ENCODE results near the gene HDHD2. TPM values are rescaled to one million over a fixed set of nuclear protein-coding genes. Genes with fewer than 3 reads are reported as not detected.
A peak's percentile ranks its signal among the peaks of the same experiment; 100 is the strongest.

The HDHD2 gene
- total RNA-seq, 4 donors from 2014 or later, result 16.5 to 44.4 (median 29.6) TPM

- H3K36me3 ChIP-seq, result peaks cover 0 to 98% (median 13%) of the 10 kb centered on the region in 3 donors
These were observed 40.6 kb downstream of the HDHD2 start for GRCh38 chr18:47109720-47110119.

GRCh38 chr18:47108998-47109405, 41.3 kb downstream of the HDHD2 start:
- no peak overlapping the region for H3K4me3 ChIP-seq
- H3K9me3 ChIP-seq, result no peaks in the 10 kb centered on the region
- 80 to 94% methylated on average over 6 to 7 of the region's 7 CpGs for WGBS, 2 donors
- no peak overlapping the region for H3K27ac ChIP-seq
- H3K27me3 ChIP-seq, result no peaks in the 10 kb centered on the region
- DNase-seq (ENCODE audit: low spot score in 2 of 2), result no peak
- H3K36me3 ChIP-seq, result peaks cover 0 to 98% (median 6%) of the 10 kb centered on the region in 3 donors
- H3K4me1 ChIP-seq, result no peaks in the 10 kb centered on the region
- TF ChIP-seq EP300 (IDR thresholded peaks at IDR 0.05) (no peak), CTCF (IDR thresholded peaks at IDR 0.05) (no peak), POLR2A (IDR thresholded peaks at IDR 0.05) (no peak)

More at GRCh38 chr18:47109720-47110119, 40.6 kb downstream of the HDHD2 start:
- Histone ChIP-seq H3K9me3 (no peaks in the 10 kb centered on the region), H3K4me3 (no peak overlapping the region), H3K4me1 (no peaks in the 10 kb centered on the region), H3K27ac (no peak overlapping the region), H3K27me3 (no peaks in the 10 kb centered on the region)
- TF ChIP-seq CTCF (IDR thresholded peaks at IDR 0.05), result no peak
- 31 to 42% methylated on average over 1 of the region's 1 CpG for WGBS, 2 donors
- DNase-seq (ENCODE audit: low spot score in 2 of 2), result no peak

- no peaks in the 10 kb centered on the region for H3K4me1 ChIP-seq
- no peaks in the 10 kb centered on the region for H3K27me3 ChIP-seq
- no peak overlapping the region for H3K27ac ChIP-seq
- H3K9me3 ChIP-seq, result no peaks in the 10 kb centered on the region
- DNase-seq (ENCODE audit: low spot score in 2 of 2), result no peak
- TF ChIP-seq CTCF (IDR thresholded peaks at IDR 0.05) (no peak), POLR2A (IDR thresholded peaks at IDR 0.05) (no peak), EP300 (IDR thresholded peaks at IDR 0.05) (no peak)
- no peak overlapping the region for H3K4me3 ChIP-seq
- WGBS, 2 donors, result 83 to 84% methylated on average over 3 of the region's 3 CpGs
- peaks cover 0 to 98% (median 6%) of the 10 kb centered on the region in 3 donors for H3K36me3 ChIP-seq
These were observed 41.9 kb downstream of the HDHD2 start for GRCh38 chr18:47108373-47108772.

- H3K27ac ChIP-seq, result no peak overlapping the region
- no peak overlapping the region for H3K4me3 ChIP-seq
- no peak for TF ChIP-seq POLR2A (IDR thresholded peaks at IDR 0.05)
- peak; percentile 50 to 67 (median 60) for TF ChIP-seq CTCF (IDR thresholded peaks at IDR 0.05)
- TF ChIP-seq EP300 (IDR thresholded peaks at IDR 0.05), result no peak
- WGBS, 2 donors, result 33 to 37% methylated on average over 12 of the region's 12 CpGs
- H3K9me3 ChIP-seq, result no peaks in the 10 kb centered on the region
- H3K27me3 ChIP-seq, result no peaks in the 10 kb centered on the region
- H3K36me3 ChIP-seq, result peaks cover 0 to 29% (median 0%) of the 10 kb centered on the region in 3 donors
- peak; percentile 31 to 60 for DNase-seq (ENCODE audit: low spot score in 2 of 2)
- H3K4me1 ChIP-seq, result peaks cover 0 to 4% (median 0%) of the 10 kb centered on the region in 4 donors
These were observed 50.0 kb downstream of the HDHD2 start for GRCh38 chr18:47100212-47100831.

GRCh38 chr18:47095810-47096209, 54.5 kb downstream of the HDHD2 start:
- WGBS, 2 donors, result 65 to 66% methylated on average over 3 of the region's 3 CpGs
- no peaks in the 10 kb centered on the region for H3K9me3 ChIP-seq
- peaks cover 0 to 5% (median 0%) of the 10 kb centered on the region in 3 donors for H3K36me3 ChIP-seq
- TF ChIP-seq CTCF (IDR thresholded peaks at IDR 0.05), result no peak
- TF ChIP-seq EP300 (IDR thresholded peaks at IDR 0.05), result no peak
- TF ChIP-seq POLR2A (IDR thresholded peaks at IDR 0.05), result no peak
- no peaks in the 10 kb centered on the region for H3K27me3 ChIP-seq
- H3K4me1 ChIP-seq, result peaks cover 0 to 4% (median 0%) of the 10 kb centered on the region in 4 donors
- no peak for DNase-seq (ENCODE audit: low spot score in 2 of 2)
- H3K4me3 ChIP-seq, result no peak overlapping the region
- no peak overlapping the region for H3K27ac ChIP-seq

Data from tibial nerve (tissue), 4 donors.